Neuronal stem cell (in vitro differentiated cells): Measurements from ENCODE around the gene TECTA.
"Not testable (repeated sequence)": the region's sequence is repeated elsewhere in the genome, so short reads cannot be mapped to it uniquely, and the experiment has no call there.

Source experiments
- DNase-seq: peaks from one replicate; pipeline ENCODE4 v3.0.0-alpha.2; 2013; ENCODE audit warnings: low spot score
- H2AFZ ChIP-seq: one replicate; pipeline ENCODE4 v1.6.1; 2013; ENCODE audit warnings: mild to moderate bottlenecking, low read length, inconsistent platforms
- H2AK5ac ChIP-seq: 2 replicates; pipeline ENCODE4 v1.6.1; 2013; ENCODE audit warnings: low read depth, mild to moderate bottlenecking, inconsistent platforms, low read length, moderate library complexity, mixed read lengths
- H2BK120ac ChIP-seq: 2 replicates; pipeline ENCODE4 v1.6.1; 2013; ENCODE audit warnings: low read depth, mild to moderate bottlenecking, inconsistent platforms, low read length, moderate library complexity, mixed read lengths
- H2BK12ac ChIP-seq: one replicate; pipeline ENCODE4 v1.6.1; 2013; ENCODE audit warnings: low read length, inconsistent platforms
- H2BK15ac ChIP-seq: 2 replicates; pipeline ENCODE4 v1.6.1; 2013; ENCODE audit warnings: mild to moderate bottlenecking, low read length, inconsistent platforms, mixed read lengths
- H2BK5ac ChIP-seq: one replicate; pipeline ENCODE4 v1.6.1; 2013; ENCODE audit warnings: inconsistent platforms, mild to moderate bottlenecking, low read length, moderate library complexity
- H3K14ac ChIP-seq: one replicate; pipeline ENCODE4 v1.6.1; 2013; ENCODE audit warnings: low read length, inconsistent platforms
- H3K18ac ChIP-seq: 2 replicates; pipeline ENCODE4 v1.6.1; 2013; ENCODE audit warnings: low read length, inconsistent platforms
- H3K23ac ChIP-seq: 2 replicates; pipeline ENCODE4 v1.6.1; 2013; ENCODE audit warnings: low read depth, mild to moderate bottlenecking, mixed read lengths, low read length, inconsistent platforms; ENCODE audit not compliant: poor library complexity
- H3K27ac ChIP-seq: replicated peaks from 3 replicates; pipeline ENCODE4 v1.5.1; 2013; ENCODE audit warnings: low read length, inconsistent platforms
- H3K27me3 ChIP-seq, 3 experiments: 2 replicates each; pipeline ENCODE4 v1.6.1; 2013; ENCODE audit warnings: low read length in 3 of 3, mild to moderate bottlenecking in 2 of 3, inconsistent platforms in 1 of 3, low read depth in 1 of 3, mixed read lengths in 1 of 3, moderate library complexity in 1 of 3; ENCODE audit not compliant: control insufficient read depth in 3 of 3, insufficient read depth in 3 of 3
- H3K36me3 ChIP-seq, 2 donors: replicated peaks in 1 of 2; 2 replicates each; pipeline ENCODE4 v1.6.1; 2013; ENCODE audit warnings: low read length in 2 of 2; ENCODE audit not compliant: control insufficient read depth in 2 of 2, insufficient read depth in 2 of 2
- H3K4ac ChIP-seq: 2 replicates; pipeline ENCODE4 v1.6.1; 2013; ENCODE audit warnings: inconsistent platforms, mild to moderate bottlenecking, low read length, moderate library complexity
- H3K4me1 ChIP-seq, 2 donors: 1 replicate in 1 of 2; 2 replicates in 1 of 2; pipeline ENCODE4 v1.6.1; 2013; ENCODE audit warnings: low read length in 2 of 2, low read depth in 1 of 2; ENCODE audit not compliant: control insufficient read depth in 2 of 2, insufficient read depth in 1 of 2
- H3K4me2 ChIP-seq: one replicate; pipeline ENCODE4 v1.6.1; 2013; ENCODE audit warnings: mild to moderate bottlenecking, low read length, inconsistent platforms; ENCODE audit not compliant: insufficient read depth, poor library complexity, severe bottlenecking
- H3K4me3 ChIP-seq, 2 donors: 2 replicates each; pipeline ENCODE4 v1.5.1; 2013; ENCODE audit warnings: low read length in 2 of 2, mild to moderate bottlenecking in 2 of 2, inconsistent platforms in 1 of 2, moderate library complexity in 1 of 2
- H3K79me1 ChIP-seq: one replicate; pipeline ENCODE4 v1.6.1; 2013; ENCODE audit warnings: low read depth, mild to moderate bottlenecking, inconsistent platforms, low read length, moderate library complexity
- H3K9ac ChIP-seq: one replicate; pipeline ENCODE4 v1.6.1; 2013; ENCODE audit warnings: mild to moderate bottlenecking, low read depth, low read length, inconsistent platforms; ENCODE audit not compliant: poor library complexity
- H3K9me3 ChIP-seq, 2 donors: replicated peaks in 1 of 2; 2 replicates each; pipeline versions ENCODE3 to v1.6.1; 2013; ENCODE audit warnings: low read length in 2 of 2, mild to moderate bottlenecking in 2 of 2, inconsistent platforms in 1 of 2, low read depth in 1 of 2, mixed read lengths in 1 of 2, moderate library complexity in 1 of 2; ENCODE audit not compliant: control insufficient read depth in 2 of 2, insufficient read depth in 1 of 2
- H4K8ac ChIP-seq: one replicate; pipeline ENCODE4 v1.6.1; 2013; ENCODE audit warnings: low read depth, mild to moderate bottlenecking, inconsistent platforms, low read length, moderate library complexity
- H4K91ac ChIP-seq: one replicate; pipeline ENCODE4 v1.6.1; 2013; ENCODE audit warnings: low read length, low read depth, mild to moderate bottlenecking, inconsistent platforms; ENCODE audit not compliant: poor library complexity
- WGBS, 2 donors: extraction: QIAGEN DNeasy Blood & Tissue Kit; methylation state at CpG; one replicate each; pipeline ENCODE4 v1.1.7; 2013; ENCODE audit warnings: missing lambda C conversion rate in 2 of 2, mixed read lengths in 1 of 2; ENCODE audit not compliant: insufficient read length in 2 of 2, insufficient replicate concordance in 1 of 2; ENCODE audit errors: extremely low coverage in 2 of 2; 5-methylcytosine and 5-hydroxymethylcytosine counted together

Gene TECTA

DNA sequence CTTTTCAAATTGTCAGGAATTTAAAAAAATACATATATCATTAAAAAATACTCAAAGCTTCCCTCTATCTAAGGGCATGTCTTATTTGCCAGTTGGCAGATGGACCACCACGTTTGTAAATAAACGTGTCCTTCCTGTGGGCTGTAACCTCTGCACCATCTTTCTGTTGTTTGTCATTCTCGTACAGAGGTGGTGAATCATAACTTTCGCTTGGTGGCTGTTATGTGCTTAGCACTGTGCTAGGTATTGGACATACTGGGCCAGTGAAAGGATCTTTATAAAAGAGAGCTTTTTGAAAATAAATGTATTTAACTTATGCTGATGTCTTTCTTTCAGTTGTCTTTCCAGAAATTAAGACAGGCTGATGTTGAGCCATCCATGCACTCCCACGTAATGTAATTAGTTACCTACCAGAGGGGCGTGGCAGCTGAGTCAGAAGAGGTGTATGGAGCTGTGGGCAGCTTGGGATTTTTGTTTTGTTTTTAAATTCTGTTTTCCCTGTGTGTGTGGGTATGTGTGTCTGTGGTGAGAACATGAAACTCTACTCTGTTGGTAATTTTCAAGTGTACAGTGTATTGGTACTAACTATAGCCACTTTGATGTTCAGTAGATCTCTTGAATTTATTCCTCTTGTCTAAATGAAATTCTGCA lies 62.7 kb downstream of the TECTA start:
- Histone ChIP-seq H3K79me1 (no peaks in the 10 kb centered on the region), H2BK120ac (no peak overlapping the region), H3K23ac (no peak overlapping the region), H2AFZ (no peak overlapping the region), H2BK12ac (no peak overlapping the region), H3K14ac (no peak overlapping the region), H3K9ac (no peak overlapping the region), H3K18ac (no peak overlapping the region), H3K4me1 (no peaks in the 10 kb centered on the region), H3K4me2 (no peak overlapping the region), H3K4me3 (no peak overlapping the region), H3K9me3 (no peaks in the 10 kb centered on the region), H4K91ac (no peak overlapping the region), H2BK5ac (no peak overlapping the region), H3K4ac (no peak overlapping the region), H2AK5ac (no peak overlapping the region), H3K36me3 (no peaks in the 10 kb centered on the region), H4K8ac (no peak overlapping the region), H2BK15ac (no peak overlapping the region), H3K27ac (no peak overlapping the region), H3K27me3 (no peaks in the 10 kb centered on the region)
- no CpG with 5 or more reads among the region's 6 CpGs for WGBS, 2 donors
- no peak for DNase-seq

GRCh38 chr11:121177629-121178028 lies 76.6 kb downstream of the TECTA start:
- not testable (repeated sequence) for H3K27me3 ChIP-seq, H4K91ac ChIP-seq, H4K8ac ChIP-seq, H2AK5ac ChIP-seq, H3K79me1 ChIP-seq, H3K4me1 ChIP-seq, DNase-seq, H2BK5ac ChIP-seq, H3K4ac ChIP-seq, H2BK12ac ChIP-seq, H3K4me3 ChIP-seq, H3K9ac ChIP-seq, H3K14ac ChIP-seq, H2AFZ ChIP-seq, H3K36me3 ChIP-seq, H3K4me2 ChIP-seq, H2BK15ac ChIP-seq, H2BK120ac ChIP-seq, H3K27ac ChIP-seq, H3K23ac ChIP-seq, H3K18ac ChIP-seq
- peaks cover 2 to 15% of the 10 kb centered on the region in 2 donors for H3K9me3 ChIP-seq
- WGBS, 2 donors = no CpG with 5 or more reads among the region's 10 CpGs

- Histone ChIP-seq H2AK5ac (no peak overlapping the region), H2BK12ac (no peak overlapping the region), H2BK15ac (no peak overlapping the region), H3K4me1 (no peaks in the 10 kb centered on the region), H2AFZ (no peak overlapping the region), H3K4me3 (no peak overlapping the region), H3K14ac (no peak overlapping the region), H2BK5ac (no peak overlapping the region), H3K36me3 (no peaks in the 10 kb centered on the region), H3K4me2 (no peak overlapping the region), H3K9ac (no peak overlapping the region), H3K79me1 (no peaks in the 10 kb centered on the region), H3K18ac (no peak overlapping the region), H3K27me3 (no peaks in the 10 kb centered on the region), H2BK120ac (no peak overlapping the region), H4K91ac (no peak overlapping the region), H3K4ac (no peak overlapping the region), H3K23ac (no peak overlapping the region), H4K8ac (no peak overlapping the region), H3K9me3 (peaks cover 3 to 17% of the 10 kb centered on the region in 2 donors), H3K27ac (no peak overlapping the region)
- DNase-seq = no peak
- no CpG with 5 or more reads among the region's 1 CpG for WGBS, 2 donors
Observed at GRCh38 chr11:121179306-121179705, 78.3 kb downstream of the TECTA start.

DNA sequence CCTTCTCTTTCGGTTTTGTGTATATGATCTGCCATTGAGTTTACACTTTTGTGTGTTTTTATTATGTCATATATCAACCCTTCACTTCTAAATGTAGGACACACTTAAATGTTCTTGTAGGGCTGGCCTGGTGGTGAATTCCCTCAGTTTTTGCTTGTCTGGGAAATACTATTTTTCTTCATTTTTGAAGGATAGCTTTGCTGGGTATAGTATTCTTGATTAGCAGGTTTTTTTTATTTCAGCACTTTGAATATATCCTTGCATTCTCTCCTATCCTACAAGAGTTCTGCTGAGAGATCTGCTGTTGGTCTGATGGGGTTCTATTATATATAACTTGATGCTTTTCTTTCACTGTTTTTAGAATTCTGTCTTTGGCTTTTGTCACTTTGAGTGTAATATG lies 79.1 kb downstream of the TECTA start:
- H3K14ac ChIP-seq = no peak overlapping the region
- no peak for DNase-seq

More for the DNA sequence above, 79.1 kb downstream of the TECTA start:
- no peaks in the 10 kb centered on the region for H3K4me1 ChIP-seq
- H4K8ac ChIP-seq = no peak overlapping the region
- no peak overlapping the region for H2BK120ac ChIP-seq
- H3K18ac ChIP-seq = no peak overlapping the region
- no CpG with 5 or more reads among the region's 1 CpG for WGBS, 2 donors
- no peak overlapping the region for H2AK5ac ChIP-seq
- H3K4ac ChIP-seq = no peak overlapping the region
- H3K79me1 ChIP-seq = no peaks in the 10 kb centered on the region
- no peak overlapping the region for H3K23ac ChIP-seq
- H2BK5ac ChIP-seq = no peak overlapping the region
- no peaks in the 10 kb centered on the region for H3K36me3 ChIP-seq
- H3K9ac ChIP-seq = no peak overlapping the region
- no peak overlapping the region for H2AFZ ChIP-seq
- no peak overlapping the region for H2BK12ac ChIP-seq
- H3K9me3 ChIP-seq = peaks cover 3 to 17% of the 10 kb centered on the region in 2 donors
- H3K4me2 ChIP-seq = peak overlapping the region; percentile 11
- no peak overlapping the region for H2BK15ac ChIP-seq
- H4K91ac ChIP-seq = no peak overlapping the region
- no peaks in the 10 kb centered on the region for H3K27me3 ChIP-seq
- H3K27ac ChIP-seq = no peak overlapping the region
- H3K4me3 ChIP-seq = no peak overlapping the region
